Measurements from ENCODE around the gene LRP11.

LRP11 gene

DNA sequence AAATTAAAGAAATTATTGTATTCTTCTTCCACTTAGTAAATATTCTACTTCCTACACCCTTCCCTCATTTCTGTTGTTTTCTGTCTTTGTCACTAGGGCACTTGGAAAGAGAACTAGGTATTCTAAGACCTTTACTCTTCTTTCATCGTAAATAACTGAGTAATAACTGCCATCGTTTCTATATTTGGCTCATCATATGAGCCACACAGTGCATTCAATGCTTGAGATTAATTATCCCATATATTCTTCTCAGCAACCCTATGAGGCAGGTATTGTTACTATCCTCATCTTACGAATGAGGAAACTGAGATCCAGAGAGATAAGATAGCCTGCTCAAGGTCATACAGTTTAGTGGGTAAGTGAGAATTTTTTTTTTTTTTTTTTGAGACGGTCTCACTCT is 38.9 kb downstream of the LRP11 start:
- Histone ChIP-seq H3K27ac (ENCODE audit: extremely low read depth, low read depth, low read length) (no peak overlapping the region), H3K4me1 (ENCODE audit: control insufficient read depth, insufficient read depth, low read length) (no peaks in the 10 kb centered on the region), H3K36me3 (ENCODE audit: control insufficient read depth in 2 of 2, insufficient read depth in 1 of 2, low read length in 2 of 2) (peaks cover 20 to 71% of the 10 kb centered on the region in 2 experiments; a peak in 2 of 3 replicates), H3K9me3 (ENCODE audit: control insufficient read depth, insufficient read depth, low read depth, low read length) (no peaks in the 10 kb centered on the region), H3K4me3 (ENCODE audit: low read depth, low read length) (no peak overlapping the region)
- POLR2A ChIA-PET = no interaction called here
- CTCF ChIA-PET = interaction anchor here (0.6 to 2.5 kb wide), 4 partner anchors 10 to 244 kb away, joined by 3 to 14 read pairs (median 7); no protein-coding TSS in a partner anchor
- TF ChIP-seq, protein P1, sequence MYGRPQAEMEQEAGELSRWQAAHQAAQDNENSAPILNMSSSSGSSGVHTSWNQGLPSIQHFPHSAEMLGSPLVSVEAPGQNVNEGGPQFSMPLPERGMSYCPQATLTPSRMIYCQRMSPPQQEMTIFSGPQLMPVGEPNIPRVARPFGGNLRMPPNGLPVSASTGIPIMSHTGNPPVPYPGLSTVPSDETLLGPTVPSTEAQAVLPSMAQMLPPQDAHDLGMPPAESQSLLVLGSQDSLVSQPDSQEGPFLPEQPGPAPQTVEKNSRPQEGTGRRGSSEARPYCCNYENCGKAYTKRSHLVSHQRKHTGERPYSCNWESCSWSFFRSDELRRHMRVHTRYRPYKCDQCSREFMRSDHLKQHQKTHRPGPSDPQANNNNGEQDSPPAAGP (tag by site-specific recombination; IDR thresholded peaks at IDR 0.05) = no peak
- TF ChIP-seq ZNF266 (tag by site-specific recombination; IDR thresholded peaks at IDR 0.05; ENCODE audit: low read depth) (no peak), ZEB2 (tag by site-specific recombination; IDR thresholded peaks at IDR 0.05) (no peak), ZNF529 (tag by site-specific recombination; IDR thresholded peaks at IDR 0.05; ENCODE audit: insufficient replicate concordance) (no peak), ZFHX2 (tag by site-specific recombination; conservative IDR thresholded peaks at IDR 0.05) (no peak), ZNF548 (tag by site-specific recombination; IDR thresholded peaks at IDR 0.05) (no peak), ZXDB (tag by site-specific recombination; IDR thresholded peaks at IDR 0.05) (no peak), ZNF16 (tag by site-specific recombination; IDR thresholded peaks at IDR 0.05; ENCODE audit: low read depth) (no peak)
- TF ChIP-seq, protein P2, sequence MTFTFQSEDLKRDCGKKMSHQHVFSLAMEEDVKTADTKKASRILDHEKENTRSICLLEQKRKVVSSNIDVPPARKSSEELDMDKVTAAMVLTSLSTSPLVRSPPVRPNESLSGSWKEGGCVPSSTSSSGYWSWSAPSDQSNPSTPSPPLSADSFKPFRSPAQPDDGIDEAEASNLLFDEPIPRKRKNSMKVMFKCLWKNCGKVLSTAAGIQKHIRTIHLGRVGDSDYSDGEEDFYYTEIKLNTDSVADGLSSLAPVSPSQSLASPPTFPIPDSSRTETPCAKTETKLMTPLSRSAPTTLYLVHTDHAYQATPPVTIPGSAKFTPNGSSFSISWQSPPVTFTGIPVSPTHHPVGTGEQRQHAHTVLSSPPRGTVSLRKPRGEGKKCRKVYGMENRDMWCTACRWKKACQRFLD (tag by site-specific recombination; IDR thresholded peaks at IDR 0.05) = no peak

GRCh38 chr6:149823013-149823412 is 41.1 kb downstream of the LRP11 start:
- TF ChIP-seq, protein P1 (tag by site-specific recombination; IDR thresholded peaks at IDR 0.05) = no peak
- TF ChIP-seq ZNF354C (tag by site-specific recombination; IDR thresholded peaks at IDR 0.05; ENCODE audit: borderline replicate concordance, low read depth) (no peak), ZNF473 (tag by site-specific recombination; IDR thresholded peaks at IDR 0.05) (no peak), OVOL3 (tag by site-specific recombination; IDR thresholded peaks at IDR 0.05) (no peak), ZSCAN23 (tag by site-specific recombination; IDR thresholded peaks at IDR 0.05) (no peak), ZNF184 (tag by site-specific recombination; IDR thresholded peaks at IDR 0.05) (no peak), MYNN (tag by site-specific recombination; IDR thresholded peaks at IDR 0.05; ENCODE audit: borderline replicate concordance) (no peak), SCRT1 (tag by site-specific recombination; IDR thresholded peaks at IDR 0.05; ENCODE audit: borderline replicate concordance) (no peak), ZNF654 (tag by site-specific recombination; IDR thresholded peaks at IDR 0.05; ENCODE audit: low read depth) (no peak)
- Histone ChIP-seq H3K27ac (ENCODE audit: extremely low read depth, low read depth, low read length) (no peak overlapping the region), H3K4me1 (ENCODE audit: control insufficient read depth, insufficient read depth, low read length) (no peaks in the 10 kb centered on the region), H3K9me3 (ENCODE audit: control insufficient read depth, insufficient read depth, low read depth, low read length) (no peaks in the 10 kb centered on the region), H3K36me3 (ENCODE audit: control insufficient read depth in 2 of 2, insufficient read depth in 1 of 2, low read length in 2 of 2) (peaks cover 11 to 70% of the 10 kb centered on the region in 2 experiments; a peak in 2 of 3 replicates), H3K4me3 (ENCODE audit: low read depth, low read length) (no peak overlapping the region)
- POLR2A ChIA-PET = no interaction called here
- CTCF ChIA-PET = interaction anchor here (0.6 to 4.2 kb wide), 8 partner anchors 9 to 107 kb away, joined by 3 to 41 read pairs (median 6); no protein-coding TSS in a partner anchor

- Histone ChIP-seq H3K36me3 (ENCODE audit: control insufficient read depth in 2 of 2, insufficient read depth in 1 of 2, low read length in 2 of 2) (peaks cover 11 to 62% of the 10 kb centered on the region in 2 experiments; a peak in 2 of 3 replicates), H3K9me3 (ENCODE audit: control insufficient read depth, insufficient read depth, low read depth, low read length) (no peaks in the 10 kb centered on the region), H3K27ac (ENCODE audit: extremely low read depth, low read depth, low read length) (no peak overlapping the region), H3K4me3 (ENCODE audit: low read depth, low read length) (no peak overlapping the region), H3K4me1 (ENCODE audit: control insufficient read depth, insufficient read depth, low read length) (no peaks in the 10 kb centered on the region)
- ChIA-PET CTCF (interaction anchor here (0.8 to 4.2 kb wide), 7 partner anchors 9 to 244 kb away, joined by 3 to 41 read pairs (median 4); no protein-coding TSS in a partner anchor), POLR2A (interaction anchor here (0.7 to 1.2 kb wide), 3 partner anchors 28 to 1552 kb away, joined by 3 to 4 read pairs (median 3); partner anchors contain the start of gene PCMT1)
- TF ChIP-seq AEBP2 (tag by site-specific recombination; IDR thresholded peaks at IDR 0.05; ENCODE audit: borderline replicate concordance) = no peak
- TF ChIP-seq ZNF2 (tag by site-specific recombination; IDR thresholded peaks at IDR 0.05) = no peak
- TF ChIP-seq ZNF843 (tag by site-specific recombination; IDR thresholded peaks at IDR 0.05) = no peak
- TF ChIP-seq ZNF76 (tag by site-specific recombination; IDR thresholded peaks at IDR 0.05; ENCODE audit: borderline replicate concordance, low read depth) = no peak
These were observed 42.7 kb downstream of the LRP11 start for GRCh38 chr6:149821492-149821891.

All from HEK293 (cell line).